Gastroesophageal sphincter (tissue), 4 donors: ENCODE measurements around the gene AKIP1. TPM values are rescaled to one million over a fixed set of nuclear protein-coding genes. Genes with fewer than 3 reads are reported as not detected.

ENCODE experiments used
- ATAC-seq: fragments of 150-250 bp; one replicate; pipeline ENCODE4 v1.9.1; 2016; ENCODE audit warnings: mild to moderate bottlenecking, moderate library complexity
- H3K27ac ChIP-seq, 4 donors: fragments of 200-600 bp; sonication (generic) in 3 of 4; 1 replicate in 3 of 4; 2 replicates in 1 of 4; pipeline ENCODE4 v1.5.1; 2016 to 2019
- H3K27me3 ChIP-seq: fragments of 200-600 bp; sonication (generic); one replicate; pipeline ENCODE4 v1.5.1; 2019
- H3K36me3 ChIP-seq, 2 donors: fragments of 200-600 bp; sonication (generic); one replicate each; pipeline ENCODE4 v1.5.1; 2019; ENCODE audit warnings: control low read depth in 1 of 2
- H3K4me1 ChIP-seq, 3 donors: fragments of 200-600 bp; sonication (generic); 1 replicate in 2 of 3; 2 replicates in 1 of 3; pipeline ENCODE4 v1.5.1; 2016 to 2019; ENCODE audit warnings: control low read depth in 2 of 3
- H3K4me3 ChIP-seq, 2 donors: fragments of 200-600 bp; sonication (generic); one replicate each; pipeline ENCODE4 v1.5.1; 2019; ENCODE audit warnings: mild to moderate bottlenecking in 1 of 2, moderate library complexity in 1 of 2
- H3K9me3 ChIP-seq, 3 donors: fragments of 200-600 bp; sonication (generic); one replicate each; pipeline ENCODE4 v1.5.1; 2017 to 2019; ENCODE audit warnings: control low read depth in 2 of 3
- CTCF ChIP-seq, 4 experiments: fragments of 200-600 bp in 2 of 4; fragments of 450-650 bp in 2 of 4; sonication (generic) in 1 of 4; IDR thresholded peaks; one replicate each; pipeline ENCODE4 v1.5.1; 2017 to 2019; ENCODE audit warnings: antibody characterized with exemption in 4 of 4, mild to moderate bottlenecking in 2 of 4, moderate library complexity in 2 of 4
- EP300 ChIP-seq: sonication (generic); formaldehyde crosslinking; IDR thresholded peaks from one replicate; pipeline ENCODE4 v1.6.1; 2017; ENCODE audit warnings: antibody characterized with exemption, mild to moderate bottlenecking
- POLR2A ChIP-seq, 2 donors: fragments of 450-650 bp; IDR thresholded peaks; one replicate each; pipeline ENCODE4 v1.6.1; 2017; ENCODE audit warnings: antibody characterized with exemption in 2 of 2, mild to moderate bottlenecking in 2 of 2, moderate library complexity in 1 of 2
- POLR2AphosphoS5 ChIP-seq: sonication (generic); formaldehyde crosslinking; IDR thresholded peaks from one replicate; pipeline ENCODE4 v1.6.1; 2017; ENCODE audit warnings: antibody characterized with exemption
- WGBS, 2 donors: methylation state at CpG; one replicate each; pipeline ENCODE4 v1.1.5; 2018; ENCODE audit warnings: low coverage in 1 of 2; 5-methylcytosine and 5-hydroxymethylcytosine counted together
- small RNA-seq, 4 donors: library from RNA; depleted of rRNA; stranded (forward); fragments of <200 nt; gene quantifications; one replicate each; pipeline ENCODE3, GENCODE V24; 2016
- total RNA-seq, 4 donors: library from RNA; depleted of rRNA; stranded (reverse); fragments of >200 nt; gene quantifications; one replicate each; pipeline ENCODE4 v1.1.0, GENCODE V29; 2016

The AKIP1 gene
- total RNA-seq, 4 donors from 2014 or later = 31.5 to 63.9 (median 44.7) TPM

- TF ChIP-seq POLR2A (IDR thresholded peaks at IDR 0.05) = peak; percentile 92
- peak in 1 of 4 experiments; percentile 18 for TF ChIP-seq CTCF (IDR thresholded peaks at IDR 0.05)
- no peak for TF ChIP-seq EP300
- peak; percentile 89 for TF ChIP-seq POLR2AphosphoS5
- WGBS, 2 donors = 0% methylated on average over 4 to 15 of the region's 67 CpGs
- no peaks in the 10 kb centered on the region for H3K27me3 ChIP-seq
- peak; percentile 97 for ATAC-seq
- no peaks in the 10 kb centered on the region for H3K9me3 ChIP-seq
- H3K27ac ChIP-seq = peak within 1 kb of the TSS; percentile 83 to 96 (median 94)
- peak within 1 kb of the TSS; percentile 83 to 89 for H3K4me3 ChIP-seq
- H3K4me1 ChIP-seq = peaks cover 5 to 50% (median 18%) of the 10 kb centered on the region in 3 donors
- peaks cover 0 to 9% of the 10 kb centered on the region in 2 donors for H3K36me3 ChIP-seq
Measured at GRCh38 chr11:8964324-8965320, 53.6 kb downstream of the AKIP1 start, which contains the start of gene TMEM9B. Gene TMEM9B, minus strand, starts transcription at chr11:8964442. Its CDS starts 129 bp downstream, at chr11:8964313.

GRCh38 chr11:8967184-8967583 lies 56.2 kb downstream of the AKIP1 start:
- no peak overlapping the region for H3K27ac ChIP-seq
- no peaks in the 10 kb centered on the region for H3K36me3 ChIP-seq
- no peaks in the 10 kb centered on the region for H3K9me3 ChIP-seq
- H3K4me1 ChIP-seq = peaks cover 5 to 30% (median 18%) of the 10 kb centered on the region in 3 donors
- no peak overlapping the region for H3K4me3 ChIP-seq
- no peak for TF ChIP-seq POLR2A (IDR thresholded peaks at IDR 0.05)
- no peak for TF ChIP-seq EP300
- no peak for TF ChIP-seq CTCF (IDR thresholded peaks at IDR 0.05)
- no peak for TF ChIP-seq POLR2AphosphoS5
- WGBS, 2 donors = 80 to 87% methylated on average over 1 to 4 of the region's 8 CpGs
- ATAC-seq = no peak
- H3K27me3 ChIP-seq = no peaks in the 10 kb centered on the region

Small RNAs within 50 kb of the gene (small RNA-seq; reads per million reads assigned to genes)
- 0 reads per million in 4 donors for gene RF00019

Other genes with a start within 250 kb of the AKIP1 start
- gene TRIM66, start 228.5 kb upstream of the AKIP1 start, total RNA-seq = 10 to 100 TPM in 1 of 4 donors, 1 to 10 TPM in 3; 1.4 to 12.9 (median 3.1) TPM
- gene RPL27A, start 228.4 kb upstream of the AKIP1 start, total RNA-seq = 1,000 to 10,000 TPM in 1 of 4 donors, 100 to 1,000 TPM in 3; 706 to 1,423 (median 903) TPM
- gene C11orf16, start 21.8 kb downstream of the AKIP1 start, total RNA-seq = not detected
- not detected for gene ASCL3, start 31.8 kb downstream of the AKIP1 start, total RNA-seq
- gene TMEM9B, start 53.3 kb downstream of the AKIP1 start, total RNA-seq = 10 to 100 TPM; 14.6 to 40.0 (median 21.5) TPM
- 1 to 10 TPM; 1.8 to 2.9 (median 2.2) TPM for gene NRIP3, start 92.8 kb downstream of the AKIP1 start, total RNA-seq
- 10 to 100 TPM in 1 of 4 donors, 1 to 10 TPM in 2, under 1 TPM in 1; 0.78 to 13.1 (median 5.0) TPM for gene SCUBE2, start 180.4 kb downstream of the AKIP1 start, total RNA-seq